Thoracic aorta (tissue), 2 donors: ENCODE data around the gene TENM3. TPM values are rescaled to one million over a fixed set of nuclear protein-coding genes. Genes with fewer than 3 reads are reported as not detected.

Experiments used
- ATAC-seq: fragments of 150-250 bp; one replicate; pipeline ENCODE4 v1.8.0; 2017; ENCODE audit warnings: low read depth; ENCODE audit not compliant: insufficient number of reproducible peaks, low FRiP score
- DNase-seq: peaks from one replicate; pipeline ENCODE4 v3.0.0-alpha.2; 2020; ENCODE audit warnings: low spot score
- H3K27ac ChIP-seq, 2 donors: fragments of 200-600 bp; sonication (generic); 1 replicate in 1 of 2; 2 replicates in 1 of 2; pipeline ENCODE4 v1.5.1; 2016; ENCODE audit warnings: mild to moderate bottlenecking in 2 of 2, moderate library complexity in 2 of 2
- H3K27me3 ChIP-seq: fragments of 200-600 bp; sonication (generic); replicated peaks from 2 replicates; pipeline ENCODE4 v1.6.0; 2016; ENCODE audit warnings: mild to moderate bottlenecking; ENCODE audit not compliant: insufficient read depth
- H3K36me3 ChIP-seq: fragments of 200-600 bp; sonication (generic); one replicate; pipeline ENCODE4 v1.5.1; 2016
- H3K4me1 ChIP-seq, 2 donors: fragments of 200-600 bp; sonication (generic); 1 replicate in 1 of 2; 2 replicates in 1 of 2; pipeline versions ENCODE4 v1.5.1 to v1.6.0; 2016; ENCODE audit warnings: low read depth in 2 of 2, mild to moderate bottlenecking in 1 of 2; ENCODE audit not compliant: control insufficient read depth in 1 of 2
- H3K4me3 ChIP-seq: fragments of 200-600 bp; sonication (generic); 2 replicates; pipeline ENCODE4 v1.5.1; 2016; ENCODE audit warnings: mild to moderate bottlenecking
- H3K9me3 ChIP-seq: fragments of 200-600 bp; sonication (generic); 2 replicates; pipeline ENCODE4 v1.5.1; 2016
- total RNA-seq, 2 donors: library from RNA; depleted of rRNA; stranded (reverse); fragments of >200 nt; gene quantifications; one replicate each; pipeline versions ENCODE4 v1.1.0 to v1.2.3, GENCODE V29; 2016
- TF ChIP-seq, protein P1 (sequence below): fragments of 200-600 bp; sonication (generic); IDR thresholded peaks from one replicate; pipeline ENCODE4 v1.5.1; 2019; ENCODE audit warnings: antibody characterized with exemption

TENM3 gene
- total RNA-seq, 2 donors from 2014 or later, result 0.68 to 8.0 TPM

- TF ChIP-seq, protein P1, sequence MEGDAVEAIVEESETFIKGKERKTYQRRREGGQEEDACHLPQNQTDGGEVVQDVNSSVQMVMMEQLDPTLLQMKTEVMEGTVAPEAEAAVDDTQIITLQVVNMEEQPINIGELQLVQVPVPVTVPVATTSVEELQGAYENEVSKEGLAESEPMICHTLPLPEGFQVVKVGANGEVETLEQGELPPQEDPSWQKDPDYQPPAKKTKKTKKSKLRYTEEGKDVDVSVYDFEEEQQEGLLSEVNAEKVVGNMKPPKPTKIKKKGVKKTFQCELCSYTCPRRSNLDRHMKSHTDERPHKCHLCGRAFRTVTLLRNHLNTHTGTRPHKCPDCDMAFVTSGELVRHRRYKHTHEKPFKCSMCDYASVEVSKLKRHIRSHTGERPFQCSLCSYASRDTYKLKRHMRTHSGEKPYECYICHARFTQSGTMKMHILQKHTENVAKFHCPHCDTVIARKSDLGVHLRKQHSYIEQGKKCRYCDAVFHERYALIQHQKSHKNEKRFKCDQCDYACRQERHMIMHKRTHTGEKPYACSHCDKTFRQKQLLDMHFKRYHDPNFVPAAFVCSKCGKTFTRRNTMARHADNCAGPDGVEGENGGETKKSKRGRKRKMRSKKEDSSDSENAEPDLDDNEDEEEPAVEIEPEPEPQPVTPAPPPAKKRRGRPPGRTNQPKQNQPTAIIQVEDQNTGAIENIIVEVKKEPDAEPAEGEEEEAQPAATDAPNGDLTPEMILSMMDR, result no peak
- H3K27ac ChIP-seq, result no peak overlapping the region
- ATAC-seq, result no peak
These were observed 513.0 kb downstream of the TENM3 start for GRCh38 chr4:182756161-182756690.

DNA sequence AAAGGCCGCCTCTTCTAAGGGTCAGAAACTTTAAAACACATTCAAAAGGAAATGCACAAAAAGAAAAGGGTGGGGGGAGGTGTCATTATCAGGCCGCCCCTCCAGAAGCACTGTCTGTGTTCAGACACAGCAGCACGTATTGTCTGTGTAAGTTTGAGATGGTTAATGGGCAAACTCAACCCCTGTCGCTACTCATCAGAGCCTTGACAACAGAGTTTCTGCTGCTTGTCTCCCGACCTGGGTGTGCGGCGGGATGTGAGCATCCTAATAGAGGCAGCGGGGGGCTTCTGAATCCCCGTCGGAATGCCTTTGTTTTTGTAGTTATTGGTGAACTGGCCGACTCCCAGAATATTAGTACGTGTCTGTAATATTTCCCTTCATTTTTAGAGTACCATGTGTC, 515.1 kb downstream of the TENM3 start:
- Histone ChIP-seq H3K4me3 (no peak overlapping the region), H3K4me1 (no peaks in the 10 kb centered on the region), H3K9me3 (no peaks in the 10 kb centered on the region), H3K27me3 (no peaks in the 10 kb centered on the region), H3K36me3 (no peaks in the 10 kb centered on the region), H3K27ac (no peak overlapping the region)
- ATAC-seq (no peak), DNase-seq (no peak)
- TF ChIP-seq, protein P1, result no peak

More at GRCh38 chr4:182756161-182756690, 513.0 kb downstream of the TENM3 start:
- no peaks in the 10 kb centered on the region for H3K36me3 ChIP-seq
- no peaks in the 10 kb centered on the region for H3K4me1 ChIP-seq
- H3K27me3 ChIP-seq, result no peaks in the 10 kb centered on the region
- H3K4me3 ChIP-seq, result no peak overlapping the region
- no peak for DNase-seq
- H3K9me3 ChIP-seq, result no peaks in the 10 kb centered on the region

GRCh38 chr4:182760551-182761043, 517.4 kb downstream of the TENM3 start:
- no peaks in the 10 kb centered on the region for H3K4me1 ChIP-seq
- no peak overlapping the region for H3K27ac ChIP-seq
- no peaks in the 10 kb centered on the region for H3K27me3 ChIP-seq
- H3K36me3 ChIP-seq, result no peaks in the 10 kb centered on the region
- no peaks in the 10 kb centered on the region for H3K9me3 ChIP-seq
- TF ChIP-seq, protein P1, result no peak
- ATAC-seq (no peak), DNase-seq (no peak)
- H3K4me3 ChIP-seq, result no peak overlapping the region

DNA sequence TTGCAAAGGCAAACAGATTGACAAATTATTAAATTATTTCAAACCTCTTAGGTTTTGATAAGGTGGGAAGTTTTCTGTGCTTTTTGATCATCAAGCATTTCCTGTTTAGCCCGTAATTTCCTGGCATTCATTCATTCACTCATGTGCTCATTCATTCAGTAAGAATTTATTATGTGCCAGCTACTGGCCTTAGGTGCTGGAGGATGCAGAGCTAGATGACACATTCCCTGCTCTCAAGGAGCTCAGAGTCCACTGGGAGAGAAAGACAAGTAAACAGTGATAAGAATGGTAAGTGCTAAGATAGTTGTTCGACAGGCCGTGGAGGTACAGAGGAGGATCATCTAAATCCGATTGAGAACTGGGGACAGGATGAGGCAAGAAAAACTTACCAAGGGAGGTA, 520.9 kb downstream of the TENM3 start:
- no peak overlapping the region for H3K4me3 ChIP-seq
- H3K4me1 ChIP-seq, result no peaks in the 10 kb centered on the region
- ATAC-seq (no peak), DNase-seq (no peak)
- no peak overlapping the region for H3K27ac ChIP-seq
- H3K36me3 ChIP-seq, result no peaks in the 10 kb centered on the region
- TF ChIP-seq, protein P1, result no peak
- H3K27me3 ChIP-seq, result no peaks in the 10 kb centered on the region
- no peaks in the 10 kb centered on the region for H3K9me3 ChIP-seq

- H3K27ac ChIP-seq, result no peak overlapping the region
- ATAC-seq (no peak), DNase-seq (no peak)
- no peaks in the 10 kb centered on the region for H3K27me3 ChIP-seq
- TF ChIP-seq, protein P1, result no peak
- no peaks in the 10 kb centered on the region for H3K36me3 ChIP-seq
- no peak overlapping the region for H3K4me3 ChIP-seq
- no peaks in the 10 kb centered on the region for H3K9me3 ChIP-seq
- no peaks in the 10 kb centered on the region for H3K4me1 ChIP-seq
These were observed 521.4 kb downstream of the TENM3 start for GRCh38 chr4:182764642-182765041.
